NCI-H82 treated with DMSO at 0.1 percent for 48 hours (cell line): ENCODE measurements around the gene KRTAP10-2.

Experiments
- DNase-seq: peaks from one replicate; lab custom pipeline; 2025; ENCODE audit not compliant: unreplicated experiment; lab: John Stamatoyannopoulos, UW

KRTAP10-2 gene

GRCh38 chr21:44515359-44516165 lies 35.7 kb downstream of the KRTAP10-2 start:
- DNase-seq: no peak

GRCh38 chr21:44514746-44515358 lies 36.5 kb downstream of the KRTAP10-2 start:
- no peak for DNase-seq

GRCh38 chr21:44514218-44514520 lies 37.1 kb downstream of the KRTAP10-2 start:
- DNase-seq: no peak

GRCh38 chr21:44513389-44514217 lies 37.7 kb downstream of the KRTAP10-2 start:
- no peak for DNase-seq

GRCh38 chr21:44512496-44513388 lies 38.6 kb downstream of the KRTAP10-2 start:
- DNase-seq: no peak

- no peak for DNase-seq
These were observed 39.4 kb downstream of the KRTAP10-2 start for GRCh38 chr21:44511938-44512275.

GRCh38 chr21:44511219-44511937 lies 39.9 kb downstream of the KRTAP10-2 start:
- DNase-seq: no peak

- no peak for DNase-seq
These were observed 40.6 kb downstream of the KRTAP10-2 start for GRCh38 chr21:44510508-44511218.

GRCh38 chr21:44510109-44510507 lies 41.2 kb downstream of the KRTAP10-2 start:
- DNase-seq: no peak

- no peak for DNase-seq
These were observed 41.8 kb downstream of the KRTAP10-2 start for GRCh38 chr21:44509539-44509938.

GRCh38 chr21:44508711-44509445 lies 42.4 kb downstream of the KRTAP10-2 start:
- no peak for DNase-seq

GRCh38 chr21:44508426-44508710 lies 42.9 kb downstream of the KRTAP10-2 start:
- no peak for DNase-seq

- DNase-seq: no peak
These were observed 43.5 kb downstream of the KRTAP10-2 start for GRCh38 chr21:44507673-44508425.

GRCh38 chr21:44506279-44507255 lies 44.7 kb downstream of the KRTAP10-2 start:
- no peak for DNase-seq

GRCh38 chr21:44505673-44506278 lies 45.5 kb downstream of the KRTAP10-2 start:
- DNase-seq: no peak

- no peak for DNase-seq
These were observed 47.4 kb downstream of the KRTAP10-2 start for GRCh38 chr21:44503901-44504399.
